A673 (cell line): Measurements from ENCODE around the gene MRPL18.

Source experiments
- CTCF ChIP-seq: fragments of 300-800, 200-600 bp; sonication (generic); conservative IDR thresholded peaks from 2 replicates; pipeline ENCODE4 v1.5.1; 2017; ENCODE audit warnings: low read depth, mild to moderate bottlenecking, antibody characterized with exemption, low read length, moderate library complexity, mixed read lengths
- EZH2 ChIP-seq: fragments of 200-600 bp; sonication (generic); IDR thresholded peaks from 2 replicates; pipeline ENCODE4 v1.6.1; 2017; ENCODE audit warnings: borderline replicate concordance, low read depth, mild to moderate bottlenecking, mixed read lengths, antibody characterized with exemption, low read length; ENCODE audit not compliant: poor library complexity, severe bottlenecking

- TF ChIP-seq CTCF = no peak
- no peak for TF ChIP-seq EZH2
Observed at GRCh38 chr6:159844737-159845645, 54.7 kb downstream of the MRPL18 start.
